ENCODE results near the gene ZNF500. TPM values are rescaled to one million over a fixed set of nuclear protein-coding genes. Genes with fewer than 3 reads are reported as not detected.

The ZNF500 gene
- total RNA-seq, 3 donors from 2014 or later (not counting 1 experiment from before 2014, with no cell fraction given): 11.4 to 20.3 (median 13.0) TPM

DNA sequence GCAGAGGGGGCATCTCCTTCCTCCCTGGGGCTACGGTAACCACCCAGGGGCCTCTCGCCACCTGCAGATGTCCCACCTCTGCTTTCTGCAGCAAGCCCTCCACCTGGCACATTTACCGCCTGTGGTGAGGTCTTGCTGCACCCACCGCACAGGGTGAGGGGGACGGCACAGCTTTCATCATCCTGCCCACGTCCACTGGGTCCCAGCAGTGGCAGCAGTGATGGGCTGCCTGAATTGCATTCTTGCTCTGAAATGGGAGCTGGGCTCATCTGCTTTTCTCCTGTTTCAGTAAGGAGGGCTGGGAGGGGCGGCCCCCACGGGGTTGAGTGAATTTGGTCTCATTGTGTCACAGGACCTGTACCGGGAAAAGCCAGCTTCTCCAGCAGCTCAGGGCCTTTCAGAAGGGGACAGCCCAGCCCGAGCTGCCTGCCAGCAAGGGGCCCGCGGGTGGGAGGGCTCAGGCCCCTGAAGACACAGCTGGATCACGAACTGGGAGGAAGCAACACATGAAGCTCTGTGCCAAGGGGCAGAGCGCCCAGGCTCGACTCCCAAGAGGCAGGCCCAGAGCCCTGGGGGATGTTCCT is 19.9 kb downstream of the ZNF500 start:
- Mint-ChIP-seq H3K4me3 (no peak overlapping the region), H3K4me1 (peaks cover 17% of the 10 kb centered on the region in 2 donors), H3K36me3 (no peaks in the 10 kb centered on the region), H3K27ac (peak overlapping the region; percentile 18 to 77), H3K27me3 (ENCODE audit: low read depth in 2 of 2) (no peaks in the 10 kb centered on the region), H3K9me3 (no peaks in the 10 kb centered on the region)
- ATAC-seq (no peak), DNase-seq (no peak)
- 56% methylated on average over 15 of the region's 15 CpGs for WGBS (ENCODE audit: insufficient coverage)
- H3K9me3 ChIP-seq (ENCODE audit: control insufficient read depth, insufficient read depth, low read length): no peaks in the 10 kb centered on the region
- no peaks in the 10 kb centered on the region for H3K27me3 ChIP-seq (ENCODE audit: control insufficient read depth, insufficient read depth, low read length)
- H3K4me1 ChIP-seq (ENCODE audit: control insufficient read depth, insufficient read depth, low read length): no peaks in the 10 kb centered on the region
- intact Hi-C loops (cut with micrococcal nuclease): no loop called here
- H3K36me3 ChIP-seq (ENCODE audit: control insufficient read depth, insufficient read depth, low read length): peaks cover 14% of the 10 kb centered on the region
- TF ChIP-seq, protein P1, sequence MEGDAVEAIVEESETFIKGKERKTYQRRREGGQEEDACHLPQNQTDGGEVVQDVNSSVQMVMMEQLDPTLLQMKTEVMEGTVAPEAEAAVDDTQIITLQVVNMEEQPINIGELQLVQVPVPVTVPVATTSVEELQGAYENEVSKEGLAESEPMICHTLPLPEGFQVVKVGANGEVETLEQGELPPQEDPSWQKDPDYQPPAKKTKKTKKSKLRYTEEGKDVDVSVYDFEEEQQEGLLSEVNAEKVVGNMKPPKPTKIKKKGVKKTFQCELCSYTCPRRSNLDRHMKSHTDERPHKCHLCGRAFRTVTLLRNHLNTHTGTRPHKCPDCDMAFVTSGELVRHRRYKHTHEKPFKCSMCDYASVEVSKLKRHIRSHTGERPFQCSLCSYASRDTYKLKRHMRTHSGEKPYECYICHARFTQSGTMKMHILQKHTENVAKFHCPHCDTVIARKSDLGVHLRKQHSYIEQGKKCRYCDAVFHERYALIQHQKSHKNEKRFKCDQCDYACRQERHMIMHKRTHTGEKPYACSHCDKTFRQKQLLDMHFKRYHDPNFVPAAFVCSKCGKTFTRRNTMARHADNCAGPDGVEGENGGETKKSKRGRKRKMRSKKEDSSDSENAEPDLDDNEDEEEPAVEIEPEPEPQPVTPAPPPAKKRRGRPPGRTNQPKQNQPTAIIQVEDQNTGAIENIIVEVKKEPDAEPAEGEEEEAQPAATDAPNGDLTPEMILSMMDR (IDR thresholded peaks at IDR 0.05): no peak
- H3K27ac ChIP-seq (ENCODE audit: low read length): no peak overlapping the region
- H3K4me3 ChIP-seq (ENCODE audit: low read length): no peak overlapping the region

GRCh38 chr16:4746215-4746614 is 20.7 kb downstream of the ZNF500 start:
- H3K27ac Mint-ChIP-seq: no peak overlapping the region
- intact Hi-C loops (cut with micrococcal nuclease): no loop called here
- no peak overlapping the region for H3K27ac ChIP-seq (ENCODE audit: low read length)

GRCh38 chr16:4745274-4745569 is 21.7 kb downstream of the ZNF500 start:
- no peak for DNase-seq
- no peaks in the 10 kb centered on the region for H3K27me3 Mint-ChIP-seq (ENCODE audit: low read depth in 2 of 2)
- no peak overlapping the region for H3K4me3 Mint-ChIP-seq
- Histone ChIP-seq H3K4me1 (ENCODE audit: control insufficient read depth, insufficient read depth, low read length) (no peaks in the 10 kb centered on the region), H3K36me3 (ENCODE audit: control insufficient read depth, insufficient read depth, low read length) (no peaks in the 10 kb centered on the region), H3K4me3 (ENCODE audit: low read length) (no peak overlapping the region), H3K9me3 (ENCODE audit: control insufficient read depth, insufficient read depth, low read length) (no peaks in the 10 kb centered on the region), H3K27ac (ENCODE audit: low read length) (no peak overlapping the region), H3K27me3 (ENCODE audit: control insufficient read depth, insufficient read depth, low read length) (no peaks in the 10 kb centered on the region)
- no peak overlapping the region for H3K27ac Mint-ChIP-seq
- intact Hi-C loops (cut with micrococcal nuclease): no loop called here
- TF ChIP-seq, protein P1 (IDR thresholded peaks at IDR 0.05): no peak
- WGBS (ENCODE audit: insufficient coverage): 92% methylated on average over 3 of the region's 3 CpGs
- ATAC-seq: no peak
- no peaks in the 10 kb centered on the region for H3K9me3 Mint-ChIP-seq
- H3K36me3 Mint-ChIP-seq: no peaks in the 10 kb centered on the region
- peaks cover 17% of the 10 kb centered on the region in 2 donors for H3K4me1 Mint-ChIP-seq

More at GRCh38 chr16:4746215-4746614, 20.7 kb downstream of the ZNF500 start:
- H3K4me3 Mint-ChIP-seq: no peak overlapping the region
- no peaks in the 10 kb centered on the region for H3K36me3 Mint-ChIP-seq
- ATAC-seq (no peak), DNase-seq (no peak)
- Histone ChIP-seq H3K36me3 (ENCODE audit: control insufficient read depth, insufficient read depth, low read length) (peaks cover 6% of the 10 kb centered on the region), H3K4me3 (ENCODE audit: low read length) (no peak overlapping the region), H3K4me1 (ENCODE audit: control insufficient read depth, insufficient read depth, low read length) (no peaks in the 10 kb centered on the region), H3K9me3 (ENCODE audit: control insufficient read depth, insufficient read depth, low read length) (no peaks in the 10 kb centered on the region), H3K27me3 (ENCODE audit: control insufficient read depth, insufficient read depth, low read length) (no peaks in the 10 kb centered on the region)
- TF ChIP-seq, protein P1 (IDR thresholded peaks at IDR 0.05): no peak
- no peaks in the 10 kb centered on the region for H3K27me3 Mint-ChIP-seq (ENCODE audit: low read depth in 2 of 2)
- 90% methylated on average over 8 of the region's 8 CpGs for WGBS (ENCODE audit: insufficient coverage)
- H3K4me1 Mint-ChIP-seq: peaks cover 17% of the 10 kb centered on the region in 2 donors
- H3K9me3 Mint-ChIP-seq: no peaks in the 10 kb centered on the region

Measured in natural killer cell (primary cell).